WTC11 (cell line): ENCODE results near the gene ETFB. TPM values are rescaled to one million over a fixed set of nuclear protein-coding genes. Genes with fewer than 3 reads are reported as not detected.

Source experiments
- ATAC-seq: fragments of 200-7000 bp; cut with Tn5 transposase; 2 replicates; pipeline ENCODE4 v1.10.0; 2021; ENCODE audit warnings: mild to moderate bottlenecking, moderate library complexity
- CTCF ChIA-PET: fragments of 300-600 bp; sonication (Branson Sonifier 250); formaldehyde crosslinking; loops from one replicate; lab custom pipeline; 2021; ENCODE audit warnings: antibody characterized with exemption; lab: Charles Lee
- POLR2A ChIA-PET: fragments of 350-600 bp; sonication (Branson Sonifier 250); formaldehyde crosslinking; loops from one replicate; lab custom pipeline; 2021; ENCODE audit warnings: antibody characterized with exemption; lab: Charles Lee
- DNase-seq: peaks from one replicate; pipeline ENCODE4 v3.0.0; 2021; ENCODE audit warnings: low spot score
- H3K27ac Mint-ChIP-seq: 2 replicates; pipeline ENCODE4 v1.8.0; 2021; ENCODE audit warnings: mixed read lengths
- H3K27me3 Mint-ChIP-seq: 2 replicates; pipeline ENCODE4 v1.8.0; 2021; ENCODE audit warnings: low read depth, mild to moderate bottlenecking, moderate library complexity, mixed read lengths
- H3K36me3 Mint-ChIP-seq: 2 replicates; pipeline ENCODE4 v1.8.0; 2021; ENCODE audit warnings: mixed read lengths
- H3K4me1 Mint-ChIP-seq: 2 replicates; pipeline ENCODE4 v1.8.0; 2022; ENCODE audit warnings: mixed read lengths
- H3K4me3 Mint-ChIP-seq: 2 replicates; pipeline ENCODE4 v1.8.0; 2021; ENCODE audit warnings: mild to moderate bottlenecking, moderate library complexity, mixed read lengths
- H3K9me3 Mint-ChIP-seq: 2 replicates; pipeline ENCODE4 v1.8.0; 2021; ENCODE audit warnings: mixed read lengths
- ARID4B ChIP-seq: sonication (generic); formaldehyde crosslinking; IDR thresholded peaks from 2 replicates; pipeline ENCODE4 v1.8.0; 2023; ENCODE audit warnings: missing genetic modification reagents, mild to moderate bottlenecking, borderline replicate concordance
- CBFB ChIP-seq: sonication (generic); formaldehyde crosslinking; IDR thresholded peaks from 2 replicates; pipeline ENCODE4 v1.8.1; 2022; ENCODE audit warnings: mild to moderate bottlenecking, low read depth, missing genetic modification reagents
- E2F4 ChIP-seq: sonication (generic); formaldehyde crosslinking; IDR thresholded peaks from 2 replicates; pipeline ENCODE4 v1.8.1; 2022; ENCODE audit warnings: low read depth, mild to moderate bottlenecking, moderate library complexity, missing genetic modification reagents, borderline replicate concordance
- ELF4 ChIP-seq: sonication (generic); formaldehyde crosslinking; IDR thresholded peaks from 2 replicates; pipeline ENCODE4 v1.8.1; 2022; ENCODE audit warnings: low read depth, mild to moderate bottlenecking, moderate library complexity, missing genetic modification reagents
- ESRRA ChIP-seq: sonication (generic); formaldehyde crosslinking; IDR thresholded peaks from 2 replicates; pipeline ENCODE4 v1.8.1; 2022; ENCODE audit warnings: mild to moderate bottlenecking, missing genetic modification reagents, borderline replicate concordance
- FOXK1 ChIP-seq: sonication (generic); formaldehyde crosslinking; IDR thresholded peaks from 2 replicates; pipeline ENCODE4 v1.8.0; 2022; ENCODE audit warnings: mild to moderate bottlenecking, moderate library complexity, missing genetic modification reagents
- JUN ChIP-seq: sonication (generic); formaldehyde crosslinking; IDR thresholded peaks from 2 replicates; pipeline ENCODE4 v1.8.0; 2023; ENCODE audit warnings: mild to moderate bottlenecking, missing genetic modification reagents
- MLX ChIP-seq: sonication (generic); formaldehyde crosslinking; IDR thresholded peaks from 2 replicates; pipeline ENCODE4 v1.8.1; 2023; ENCODE audit warnings: mild to moderate bottlenecking, missing genetic modification reagents, moderate library complexity
- NFATC4 ChIP-seq: fragments of 250-450 bp; sonication (Bioruptor Pico); IDR thresholded peaks from 2 replicates; pipeline ENCODE4 v1.9.0; 2021; ENCODE audit warnings: mild to moderate bottlenecking
- SMAD3 ChIP-seq: sonication (generic); formaldehyde crosslinking; IDR thresholded peaks from 2 replicates; pipeline ENCODE4 v1.8.0; 2022; ENCODE audit warnings: missing genetic modification reagents, mild to moderate bottlenecking, borderline replicate concordance
- SOX15 ChIP-seq: fragments of 250-450 bp; sonication (Bioruptor Pico); IDR thresholded peaks from 2 replicates; pipeline ENCODE4 v1.9.0; 2021; ENCODE audit warnings: mild to moderate bottlenecking
- TEAD1 ChIP-seq: sonication (generic); formaldehyde crosslinking; IDR thresholded peaks from 2 replicates; pipeline ENCODE4 v1.8.0; 2022; ENCODE audit warnings: mild to moderate bottlenecking, missing genetic modification reagents
- ZBTB21 ChIP-seq: sonication (generic); formaldehyde crosslinking; IDR thresholded peaks from 2 replicates; pipeline ENCODE4 v1.8.1; 2023; ENCODE audit warnings: mild to moderate bottlenecking, missing genetic modification reagents, borderline replicate concordance
- ZBTB43 ChIP-seq: sonication (generic); formaldehyde crosslinking; IDR thresholded peaks from 2 replicates; pipeline ENCODE4 v1.8.1; 2023; ENCODE audit warnings: mild to moderate bottlenecking, missing genetic modification reagents
- ZMAT4 ChIP-seq: fragments of 250-450 bp; sonication (Bioruptor Pico); IDR thresholded peaks from 2 replicates; pipeline ENCODE4 v1.9.0; 2021; ENCODE audit warnings: mild to moderate bottlenecking
- ZNF219 ChIP-seq: sonication (generic); formaldehyde crosslinking; IDR thresholded peaks from 2 replicates; pipeline ENCODE4 v1.8.0; 2023; ENCODE audit warnings: missing genetic modification reagents, mild to moderate bottlenecking, borderline replicate concordance
- ZNF232 ChIP-seq: sonication (generic); formaldehyde crosslinking; IDR thresholded peaks from 2 replicates; pipeline ENCODE4 v1.8.0; 2022; ENCODE audit warnings: mild to moderate bottlenecking, missing genetic modification reagents
- total RNA-seq: library from RNA; stranded (reverse); gene quantifications from 3 replicates; pipeline ENCODE4 v1.2.3, GENCODE V29; 2021
- TF ChIP-seq, protein P1 (sequence below): sonication (generic); formaldehyde crosslinking; IDR thresholded peaks from 2 replicates; pipeline ENCODE4 v1.8.0; 2022; ENCODE audit warnings: mild to moderate bottlenecking, missing genetic modification reagents
- TF ChIP-seq, protein P2 (sequence below): sonication (generic); formaldehyde crosslinking; IDR thresholded peaks from 2 replicates; pipeline ENCODE4 v1.8.1; 2022; ENCODE audit warnings: mild to moderate bottlenecking, missing genetic modification reagents, moderate library complexity, borderline replicate concordance
- TF ChIP-seq, protein P3 (sequence below): fragments of 250-450 bp; sonication (Bioruptor Pico); conservative IDR thresholded peaks from 2 replicates; pipeline ENCODE4 v1.9.0; 2021; ENCODE audit warnings: mild to moderate bottlenecking
- TF ChIP-seq, protein P4 (sequence below): sonication (generic); formaldehyde crosslinking; IDR thresholded peaks from 2 replicates; pipeline ENCODE4 v1.8.0; 2023; ENCODE audit warnings: missing genetic modification reagents

Gene ETFB
- total RNA-seq, 1 experiment from 2014 or later, result 60.6 TPM

DNA sequence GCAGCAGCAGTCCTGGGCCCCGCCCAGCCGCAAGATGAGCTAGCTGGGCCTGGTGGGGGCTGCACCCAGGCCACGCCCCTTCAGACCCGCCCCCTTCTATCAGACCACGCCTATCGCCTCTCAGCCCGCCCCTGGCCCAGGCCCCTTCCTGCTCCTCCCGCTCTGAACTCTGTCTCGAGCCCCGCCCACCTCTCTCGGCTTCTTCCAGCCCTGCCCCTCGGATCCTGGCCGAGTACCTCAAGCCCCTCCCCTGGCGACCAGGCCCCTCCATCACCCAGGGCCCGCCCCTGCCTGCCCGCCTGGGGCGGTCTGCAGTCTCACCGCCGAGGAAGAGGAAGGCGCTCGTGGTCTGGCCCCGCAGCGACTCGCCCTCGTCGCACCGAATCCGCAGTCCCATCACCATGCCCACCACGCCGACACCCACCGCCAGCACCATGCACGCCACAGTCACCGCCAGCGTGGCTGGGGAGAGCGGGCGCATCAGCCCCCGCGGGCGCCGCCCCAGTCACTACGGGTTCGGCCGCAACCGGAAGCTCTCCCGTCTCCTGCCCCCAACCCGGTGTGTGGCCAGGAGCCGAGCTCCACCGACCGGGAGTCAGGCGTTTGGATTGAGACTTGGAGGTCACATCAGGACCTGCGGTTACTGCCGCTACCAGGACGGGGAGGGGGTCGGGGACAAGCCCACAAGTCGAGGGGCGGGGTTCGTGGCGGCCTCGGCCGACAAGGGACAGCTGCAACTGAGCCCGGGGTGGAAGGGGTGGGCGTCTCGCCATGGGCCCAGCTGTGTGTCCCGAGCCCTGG, 1.6 kb upstream of the ETFB start:
- peaks cover 30% of the 10 kb centered on the region for H3K4me1 Mint-ChIP-seq
- H3K36me3 Mint-ChIP-seq, result no peaks in the 10 kb centered on the region
- H3K4me3 Mint-ChIP-seq, result peak overlapping the region; percentile 99
- POLR2A ChIA-PET, result interaction anchor here (0.6 to 1.7 kb wide), 10 partner anchors 13 to 321 kb away, joined by 3 to 13 read pairs (median 5); partner anchors contain the start of genes C19orf84, LIM2 and VSIG10L
- ATAC-seq (peak; percentile 88), DNase-seq (peak; percentile 100)
- no peaks in the 10 kb centered on the region for H3K9me3 Mint-ChIP-seq
- H3K27ac Mint-ChIP-seq, result no peak overlapping the region
- peaks cover 21% of the 10 kb centered on the region for H3K27me3 Mint-ChIP-seq
- CTCF ChIA-PET, result interaction anchor here (0.6 to 3.7 kb wide), 17 partner anchors 22 to 437 kb away, joined by 3 to 25 read pairs (median 4); partner anchors contain the start of genes C19orf84, KLK10 and SIGLEC10
- TF ChIP-seq NFATC4 (no peak), ELF4 (CRISPR knock-in tag) (no peak), ZMAT4 (CRISPR knock-in tag) (no peak), MLX (CRISPR knock-in tag) (no peak), ZBTB43 (CRISPR knock-in tag) (peak; percentile 88), CBFB (CRISPR knock-in tag) (0 out of 2 replicates have a peak, but pooled peaks have one; percentile 8), SMAD3 (CRISPR knock-in tag) (0 out of 2 replicates have a peak, but pooled peaks have one; percentile 14), ZNF219 (CRISPR knock-in tag) (no peak), ARID4B (CRISPR knock-in tag) (no peak; the same call in 1 of the 2 replicates), ESRRA (CRISPR knock-in tag) (no peak), SOX15 (CRISPR knock-in tag) (no peak), ZNF232 (CRISPR knock-in tag) (peak; percentile 40; the same call in 1 of the 2 replicates), FOXK1 (CRISPR knock-in tag) (peak; percentile 76), JUN (CRISPR knock-in tag) (no peak), ZBTB21 (no peak), TEAD1 (0 out of 2 replicates have a peak, but pooled peaks have one; percentile 36), E2F4 (no peak)
- TF ChIP-seq, protein P1, sequence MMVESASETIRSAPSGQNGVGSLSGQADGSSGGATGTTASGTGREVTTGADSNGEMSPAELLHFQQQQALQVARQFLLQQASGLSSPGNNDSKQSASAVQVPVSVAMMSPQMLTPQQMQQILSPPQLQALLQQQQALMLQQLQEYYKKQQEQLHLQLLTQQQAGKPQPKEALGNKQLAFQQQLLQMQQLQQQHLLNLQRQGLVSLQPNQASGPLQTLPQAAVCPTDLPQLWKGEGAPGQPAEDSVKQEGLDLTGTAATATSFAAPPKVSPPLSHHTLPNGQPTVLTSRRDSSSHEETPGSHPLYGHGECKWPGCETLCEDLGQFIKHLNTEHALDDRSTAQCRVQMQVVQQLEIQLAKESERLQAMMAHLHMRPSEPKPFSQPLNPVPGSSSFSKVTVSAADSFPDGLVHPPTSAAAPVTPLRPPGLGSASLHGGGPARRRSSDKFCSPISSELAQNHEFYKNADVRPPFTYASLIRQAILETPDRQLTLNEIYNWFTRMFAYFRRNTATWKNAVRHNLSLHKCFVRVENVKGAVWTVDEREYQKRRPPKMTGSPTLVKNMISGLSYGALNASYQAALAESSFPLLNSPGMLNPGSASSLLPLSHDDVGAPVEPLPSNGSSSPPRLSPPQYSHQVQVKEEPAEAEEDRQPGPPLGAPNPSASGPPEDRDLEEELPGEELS (CRISPR knock-in tag), result peak; percentile 79
- TF ChIP-seq, protein P2, sequence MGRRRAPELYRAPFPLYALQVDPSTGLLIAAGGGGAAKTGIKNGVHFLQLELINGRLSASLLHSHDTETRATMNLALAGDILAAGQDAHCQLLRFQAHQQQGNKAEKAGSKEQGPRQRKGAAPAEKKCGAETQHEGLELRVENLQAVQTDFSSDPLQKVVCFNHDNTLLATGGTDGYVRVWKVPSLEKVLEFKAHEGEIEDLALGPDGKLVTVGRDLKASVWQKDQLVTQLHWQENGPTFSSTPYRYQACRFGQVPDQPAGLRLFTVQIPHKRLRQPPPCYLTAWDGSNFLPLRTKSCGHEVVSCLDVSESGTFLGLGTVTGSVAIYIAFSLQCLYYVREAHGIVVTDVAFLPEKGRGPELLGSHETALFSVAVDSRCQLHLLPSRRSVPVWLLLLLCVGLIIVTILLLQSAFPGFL (CRISPR knock-in tag), result no peak
- TF ChIP-seq, protein P3, sequence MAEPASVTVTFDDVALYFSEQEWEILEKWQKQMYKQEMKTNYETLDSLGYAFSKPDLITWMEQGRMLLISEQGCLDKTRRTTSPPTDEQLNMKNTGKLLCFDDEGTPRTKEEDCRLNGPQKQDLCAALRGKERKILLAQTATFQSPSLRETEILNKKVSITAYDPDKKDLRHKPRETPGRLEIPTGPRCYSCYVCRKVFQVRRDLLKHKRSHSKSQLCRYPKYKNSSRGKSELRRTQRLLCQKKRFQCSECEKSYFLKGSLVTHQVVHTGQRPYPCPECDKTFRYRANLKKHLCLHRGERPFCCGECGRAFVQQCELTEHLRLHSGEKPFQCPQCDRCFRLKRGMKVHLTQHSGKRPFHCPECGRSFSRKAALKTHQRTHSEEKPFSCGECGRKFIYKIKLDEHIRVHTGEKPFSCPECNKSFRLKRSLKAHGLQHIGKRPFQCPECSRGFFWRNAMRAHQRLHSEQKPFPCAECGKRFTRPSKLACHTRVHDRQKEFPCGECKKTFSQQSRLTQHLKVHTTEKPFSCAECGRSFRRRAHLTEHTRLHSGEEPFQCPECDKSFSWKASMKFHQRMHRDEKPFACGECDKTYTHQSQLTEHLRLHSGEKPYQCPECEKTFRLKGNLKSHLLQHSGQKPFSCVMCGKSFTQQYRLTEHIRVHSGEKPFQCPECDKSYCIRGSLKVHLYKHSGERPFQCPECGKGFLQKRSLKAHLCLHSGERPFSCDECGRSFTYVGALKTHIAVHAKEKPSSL (CRISPR knock-in tag), result no peak
- TF ChIP-seq, protein P4, sequence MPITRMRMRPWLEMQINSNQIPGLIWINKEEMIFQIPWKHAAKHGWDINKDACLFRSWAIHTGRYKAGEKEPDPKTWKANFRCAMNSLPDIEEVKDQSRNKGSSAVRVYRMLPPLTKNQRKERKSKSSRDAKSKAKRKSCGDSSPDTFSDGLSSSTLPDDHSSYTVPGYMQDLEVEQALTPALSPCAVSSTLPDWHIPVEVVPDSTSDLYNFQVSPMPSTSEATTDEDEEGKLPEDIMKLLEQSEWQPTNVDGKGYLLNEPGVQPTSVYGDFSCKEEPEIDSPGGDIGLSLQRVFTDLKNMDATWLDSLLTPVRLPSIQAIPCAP (CRISPR knock-in tag), result no peak
